B cell (primary cell): ENCODE measurements around the gene TMEM203. TPM values are rescaled to one million over a fixed set of nuclear protein-coding genes. Genes with fewer than 3 reads are reported as not detected.

Source experiments
- ATAC-seq: fragments of 200-7000 bp; cut with Tn5 transposase; one replicate; pipeline ENCODE4 v1.10.0; 2021; ENCODE audit warnings: low read depth, mild to moderate bottlenecking, moderate number of reproducible peaks, moderate library complexity
- CTCF ChIA-PET: fragments of 350-600 bp; sonication (Branson Sonifier 250); formaldehyde crosslinking; loops from one replicate; lab custom pipeline; 2021; ENCODE audit warnings: antibody characterized with exemption, inconsistent platforms; lab: Charles Lee
- POLR2A ChIA-PET: fragments of 350-600 bp; sonication (Branson Sonifier 250); formaldehyde crosslinking; loops from one replicate; lab custom pipeline; 2021; ENCODE audit warnings: antibody characterized with exemption; lab: Charles Lee
- DNase-seq: peaks from one replicate; pipeline ENCODE4 v3.0.0; 2013
- H2AFZ ChIP-seq: 2 replicates; pipeline ENCODE4 v1.6.1; 2012; ENCODE audit warnings: mild to moderate bottlenecking, low read depth, low read length; ENCODE audit not compliant: insufficient read depth, poor library complexity, severe bottlenecking
- H3K27ac ChIP-seq, 2 donors: 1 replicate in 1 of 2; 2 replicates in 1 of 2; pipeline ENCODE4 v1.5.1; 2012 to 2013; ENCODE audit warnings: low read length in 2 of 2, mild to moderate bottlenecking in 2 of 2, moderate library complexity in 1 of 2
- H3K27me3 ChIP-seq, 4 experiments: fragments of 200-600 bp in 1 of 4; sonication (generic) in 1 of 4; replicated peaks in 1 of 4; 1 replicate in 2 of 4; 2 replicates in 2 of 4; pipeline versions ENCODE4 v1.6.1 to v1.7.0; 2013 to 2016; ENCODE audit warnings: low read length in 3 of 4, mild to moderate bottlenecking in 2 of 4, mixed read lengths in 1 of 4, moderate library complexity in 1 of 4; ENCODE audit not compliant: insufficient read depth in 4 of 4, control insufficient read depth in 3 of 4; ENCODE audit errors: control extremely low read depth in 1 of 4
- H3K36me3 ChIP-seq, 2 experiments: replicated peaks in 1 of 2; 1 replicate in 1 of 2; 2 replicates in 1 of 2; pipeline versions ENCODE4 v1.6.1 to v1.7.1; 2013; ENCODE audit warnings: low read length in 1 of 2; ENCODE audit not compliant: insufficient read depth in 2 of 2, control insufficient read depth in 1 of 2; ENCODE audit errors: control extremely low read depth in 1 of 2, extremely low read depth in 1 of 2
- H3K4me1 ChIP-seq, 2 donors: fragments of 200-600 bp in 1 of 2; sonication (generic) in 1 of 2; 1 replicate in 1 of 2; 2 replicates in 1 of 2; pipeline versions ENCODE4 v1.5.1 to v1.6.1; 2013 to 2017; ENCODE audit warnings: low read length in 2 of 2; ENCODE audit not compliant: control insufficient read depth in 2 of 2, insufficient read depth in 2 of 2
- H3K4me2 ChIP-seq: replicated peaks from 2 replicates; pipeline ENCODE3; 2012; ENCODE audit warnings: mild to moderate bottlenecking, low read depth, low read length; ENCODE audit not compliant: poor library complexity, severe bottlenecking
- H3K4me3 ChIP-seq, 5 experiments: fragments of 200-600 bp in 1 of 5; sonication (generic) in 1 of 5; 1 replicate in 3 of 5; 2 replicates in 2 of 5; pipeline versions ENCODE4 v1.5.1 to v1.7.0; 2011 to 2016; ENCODE audit warnings: low read length in 4 of 5, mild to moderate bottlenecking in 4 of 5, low read depth in 2 of 5, control low read depth in 1 of 5, moderate library complexity in 1 of 5; ENCODE audit not compliant: insufficient read depth in 1 of 5; ENCODE audit errors: control extremely low read depth in 1 of 5, extremely low read depth in 1 of 5
- H3K79me2 ChIP-seq: fragments of 200-600 bp; sonication (generic); one replicate; pipeline ENCODE4 v1.6.0; 2016; ENCODE audit warnings: low read length; ENCODE audit not compliant: control insufficient read depth, insufficient read depth
- H3K9ac ChIP-seq: fragments of 200-600 bp; sonication (generic); 2 replicates; pipeline ENCODE4 v1.6.1; 2017; ENCODE audit warnings: mild to moderate bottlenecking, low read length, moderate library complexity
- H3K9me3 ChIP-seq, 3 donors: one replicate each; pipeline versions ENCODE4 v1.6.1 to v1.7.1; 2013; ENCODE audit warnings: low read length in 2 of 3; ENCODE audit not compliant: control insufficient read depth in 2 of 3, insufficient read depth in 1 of 3; ENCODE audit errors: control extremely low read depth in 1 of 3
- H4K20me1 ChIP-seq: 2 replicates; pipeline ENCODE4 v1.6.0; 2012; ENCODE audit warnings: mild to moderate bottlenecking, low read length; ENCODE audit not compliant: insufficient read depth, control insufficient read depth, poor library complexity, severe bottlenecking
- H3K27ac Mint-ChIP-seq: one replicate; pipeline ENCODE4 v1.8.0; 2021; ENCODE audit warnings: mixed read lengths
- H3K27me3 Mint-ChIP-seq: one replicate; pipeline ENCODE4 v1.8.0; 2021; ENCODE audit warnings: mixed read lengths
- H3K4me1 Mint-ChIP-seq: one replicate; pipeline ENCODE4 v1.8.0; 2021; ENCODE audit warnings: mixed read lengths
- H3K4me3 Mint-ChIP-seq: one replicate; pipeline ENCODE4 v1.8.0; 2021; ENCODE audit warnings: mixed read lengths
- H3K9me3 Mint-ChIP-seq: one replicate; pipeline ENCODE4 v1.8.0; 2022; ENCODE audit warnings: mixed read lengths; ENCODE audit not compliant: insufficient read depth
- EZH2 ChIP-seq: IDR thresholded peaks from 2 replicates; pipeline ENCODE4 v1.6.1; 2012; ENCODE audit warnings: borderline replicate concordance, low read depth, mild to moderate bottlenecking, moderate library complexity, low read length; ENCODE audit not compliant: insufficient read depth, poor library complexity, severe bottlenecking
- WGBS: methylation state at CpG from one replicate; pipeline ENCODE4 v1.1.5; 2013; ENCODE audit warnings: missing lambda C conversion rate; ENCODE audit not compliant: insufficient coverage; 5-methylcytosine and 5-hydroxymethylcytosine counted together
- intact Hi-C: fragments of 100-400 bp; cut with micrococcal nuclease; formaldehyde crosslinking; loops from one replicate; pipeline ENCODE4 v1.10.0; 2022
- polyA plus RNA-seq: library from polyadenylated mRNA; depleted of rRNA; stranded (reverse); fragments of >200 nt; gene quantifications from 2 replicates; pipeline ENCODE4 v1.2.3, GENCODE V29; 2012
- total RNA-seq, 2 donors: library from RNA; stranded (reverse); fragments of 120-200 nt in 1 of 2; gene quantifications; 1 replicate in 1 of 2; 2 replicates in 1 of 2; pipeline versions ENCODE4 v1.2.3 to v1.2.4, GENCODE V29; 2013 to 2022
- TF ChIP-seq, protein P1 (sequence below): fragments of 200-600 bp; IDR thresholded peaks from one replicate; pipeline ENCODE4 v1.8.0; 2022; ENCODE audit warnings: antibody characterized with exemption, mild to moderate bottlenecking

The TMEM203 gene
- total and polyA plus RNA-seq, 2 donors (not counting 1 experiment from before 2014, with no cell fraction given) = 20.6 to 35.7 TPM

DNA sequence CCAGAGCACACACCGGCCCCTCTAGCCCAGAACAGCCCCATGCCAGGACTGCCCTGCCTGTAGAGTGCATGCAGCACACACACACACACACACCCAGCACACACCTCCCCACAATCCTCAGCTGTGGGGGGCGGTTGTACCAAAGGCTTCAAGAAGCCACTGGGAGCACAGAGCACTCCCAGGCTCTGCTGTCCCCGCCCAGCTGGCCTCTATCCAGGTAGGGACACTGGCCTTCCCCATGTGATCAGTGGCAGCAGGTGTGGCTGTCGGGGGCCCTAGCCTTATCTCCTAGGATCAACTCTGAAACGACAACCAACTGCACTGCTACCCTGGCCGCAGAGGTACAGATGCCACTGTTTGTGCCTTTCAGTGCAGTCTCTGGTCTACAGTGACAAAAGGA, 19.1 kb downstream of the TMEM203 start:
- no peaks in the 10 kb centered on the region for H3K9me3 Mint-ChIP-seq
- ChIA-PET CTCF (no interaction called here), POLR2A (no interaction called here)
- Histone ChIP-seq H2AFZ (no peak overlapping the region), H3K4me1 (peaks cover 26 to 40% of the 10 kb centered on the region in 2 donors), H4K20me1 (peaks cover 66% of the 10 kb centered on the region), H3K27ac (no peak overlapping the region), H3K4me3 (no peak overlapping the region), H3K9ac (no peak overlapping the region), H3K79me2 (peaks cover 62% of the 10 kb centered on the region), H3K4me2 (peak overlapping the region; percentile 95), H3K36me3 (peaks cover 0 to 59% of the 10 kb centered on the region in 2 experiments), H3K27me3 (no peaks in the 10 kb centered on the region), H3K9me3 (peaks cover 0 to 3% (median 0%) of the 10 kb centered on the region in 3 donors)
- WGBS = 96% methylated on average over 5 of the region's 6 CpGs
- peak overlapping the region; percentile 96 for H3K4me3 Mint-ChIP-seq
- DNase-seq = no peak
- peaks cover 36% of the 10 kb centered on the region for H3K4me1 Mint-ChIP-seq
- ATAC-seq = no peak
- no peaks in the 10 kb centered on the region for H3K27me3 Mint-ChIP-seq
- TF ChIP-seq EZH2 = no peak
- TF ChIP-seq, protein P1, sequence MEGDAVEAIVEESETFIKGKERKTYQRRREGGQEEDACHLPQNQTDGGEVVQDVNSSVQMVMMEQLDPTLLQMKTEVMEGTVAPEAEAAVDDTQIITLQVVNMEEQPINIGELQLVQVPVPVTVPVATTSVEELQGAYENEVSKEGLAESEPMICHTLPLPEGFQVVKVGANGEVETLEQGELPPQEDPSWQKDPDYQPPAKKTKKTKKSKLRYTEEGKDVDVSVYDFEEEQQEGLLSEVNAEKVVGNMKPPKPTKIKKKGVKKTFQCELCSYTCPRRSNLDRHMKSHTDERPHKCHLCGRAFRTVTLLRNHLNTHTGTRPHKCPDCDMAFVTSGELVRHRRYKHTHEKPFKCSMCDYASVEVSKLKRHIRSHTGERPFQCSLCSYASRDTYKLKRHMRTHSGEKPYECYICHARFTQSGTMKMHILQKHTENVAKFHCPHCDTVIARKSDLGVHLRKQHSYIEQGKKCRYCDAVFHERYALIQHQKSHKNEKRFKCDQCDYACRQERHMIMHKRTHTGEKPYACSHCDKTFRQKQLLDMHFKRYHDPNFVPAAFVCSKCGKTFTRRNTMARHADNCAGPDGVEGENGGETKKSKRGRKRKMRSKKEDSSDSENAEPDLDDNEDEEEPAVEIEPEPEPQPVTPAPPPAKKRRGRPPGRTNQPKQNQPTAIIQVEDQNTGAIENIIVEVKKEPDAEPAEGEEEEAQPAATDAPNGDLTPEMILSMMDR = no peak
- no peak overlapping the region for H3K27ac Mint-ChIP-seq
- intact Hi-C loops = loop anchor here (5.0 kb wide), 1 partner anchor 59 kb away; no protein-coding TSS in a partner anchor

GRCh38 chr9:137185921-137186320, 19.5 kb downstream of the TMEM203 start:
- CTCF ChIA-PET = no interaction called here
- H3K4me2 ChIP-seq = peak overlapping the region; percentile 22
- H3K9me3 ChIP-seq = peaks cover 0 to 3% (median 0%) of the 10 kb centered on the region in 3 donors
- no peak for DNase-seq
- Mint-ChIP-seq H3K4me3 (peak overlapping the region; percentile 96), H3K4me1 (peaks cover 35% of the 10 kb centered on the region), H3K27ac (no peak overlapping the region), H3K9me3 (no peaks in the 10 kb centered on the region), H3K27me3 (no peaks in the 10 kb centered on the region)
- POLR2A ChIA-PET = no interaction called here
- H4K20me1 ChIP-seq = peaks cover 62% of the 10 kb centered on the region
- H3K4me3 ChIP-seq = no peak overlapping the region
- no peak overlapping the region for H3K27ac ChIP-seq
- H2AFZ ChIP-seq = no peak overlapping the region
- peaks cover 0 to 59% of the 10 kb centered on the region in 2 experiments for H3K36me3 ChIP-seq
- intact Hi-C loops = loop anchor here (5.0 kb wide), 1 partner anchor 59 kb away; no protein-coding TSS in a partner anchor
- ATAC-seq = no peak
- no peaks in the 10 kb centered on the region for H3K27me3 ChIP-seq
- H3K4me1 ChIP-seq = peaks cover 26 to 40% of the 10 kb centered on the region in 2 donors
- 96% methylated on average over 19 of the region's 19 CpGs for WGBS
- TF ChIP-seq, protein P1 = no peak
- H3K9ac ChIP-seq = no peak overlapping the region
- peaks cover 57% of the 10 kb centered on the region for H3K79me2 ChIP-seq
